RWPE1 (cell line): Measurements from ENCODE around the gene EPS8L3.
A peak's percentile ranks its signal among the peaks of the same experiment; 100 is the strongest.
"Not testable (repeated sequence)": the region's sequence is repeated elsewhere in the genome, so short reads cannot be mapped to it uniquely, and the experiment has no call there.

ENCODE experiments used
- CTCF ChIA-PET: fragments of 350-600 bp; sonication (Branson Sonifier 250); formaldehyde crosslinking; extraction: SDS; loops from one replicate; lab custom pipeline; 2021; lab: Yijun Ruan, JAX
- POLR2A ChIA-PET: fragments of 400-600 bp; formaldehyde crosslinking; extraction: SDS; loops from one replicate; lab custom pipeline; 2020; ENCODE audit warnings: antibody characterized with exemption; ENCODE audit not compliant: low non-redundant PET; lab: Yijun Ruan, JAX
- DNase-seq: peaks from one replicate; pipeline ENCODE4 v3.0.0; 2012; ENCODE audit warnings: low spot score
- H3K27ac ChIP-seq: fragments of 450-650 bp; 2 replicates; pipeline ENCODE4 v1.5.1; 2017
- TF ChIP-seq, protein P1 (sequence below): fragments of 450-650 bp; conservative IDR thresholded peaks from 2 replicates; pipeline ENCODE4 v1.5.1; 2017; ENCODE audit warnings: low read depth, mild to moderate bottlenecking

The EPS8L3 gene

DNA sequence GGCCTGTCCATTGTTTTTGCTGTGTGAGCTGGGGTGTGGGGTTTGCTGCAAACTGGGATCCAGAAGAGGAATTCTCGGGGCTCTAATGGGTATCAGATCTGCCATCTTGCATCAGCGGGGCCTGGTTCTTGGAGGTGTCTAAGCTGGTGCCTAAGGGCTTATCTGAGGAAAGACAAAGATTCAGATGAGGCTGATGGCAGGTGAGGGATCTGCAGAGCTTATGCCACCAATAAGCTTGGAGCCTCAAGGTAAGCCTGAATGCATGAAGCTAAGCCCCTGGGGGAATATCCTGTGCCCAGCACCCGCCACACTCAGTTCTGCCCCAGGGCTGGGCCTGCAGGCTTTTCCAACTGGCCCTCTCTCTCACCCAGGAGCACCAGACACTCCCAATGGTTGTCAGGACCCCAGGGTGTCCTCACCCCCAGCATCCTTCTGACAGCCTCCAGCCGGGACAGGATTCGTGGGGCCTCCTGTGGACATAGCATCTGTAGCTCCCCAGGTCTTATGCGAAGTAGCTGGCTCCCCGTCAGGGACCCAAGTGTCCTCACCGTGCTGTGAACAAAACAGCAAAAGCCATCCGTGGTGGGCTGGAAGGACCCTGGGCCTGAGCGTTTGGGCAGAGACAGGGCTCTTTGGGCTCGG lies 13.4 kb downstream of the EPS8L3 start:
- TF ChIP-seq, protein P1, sequence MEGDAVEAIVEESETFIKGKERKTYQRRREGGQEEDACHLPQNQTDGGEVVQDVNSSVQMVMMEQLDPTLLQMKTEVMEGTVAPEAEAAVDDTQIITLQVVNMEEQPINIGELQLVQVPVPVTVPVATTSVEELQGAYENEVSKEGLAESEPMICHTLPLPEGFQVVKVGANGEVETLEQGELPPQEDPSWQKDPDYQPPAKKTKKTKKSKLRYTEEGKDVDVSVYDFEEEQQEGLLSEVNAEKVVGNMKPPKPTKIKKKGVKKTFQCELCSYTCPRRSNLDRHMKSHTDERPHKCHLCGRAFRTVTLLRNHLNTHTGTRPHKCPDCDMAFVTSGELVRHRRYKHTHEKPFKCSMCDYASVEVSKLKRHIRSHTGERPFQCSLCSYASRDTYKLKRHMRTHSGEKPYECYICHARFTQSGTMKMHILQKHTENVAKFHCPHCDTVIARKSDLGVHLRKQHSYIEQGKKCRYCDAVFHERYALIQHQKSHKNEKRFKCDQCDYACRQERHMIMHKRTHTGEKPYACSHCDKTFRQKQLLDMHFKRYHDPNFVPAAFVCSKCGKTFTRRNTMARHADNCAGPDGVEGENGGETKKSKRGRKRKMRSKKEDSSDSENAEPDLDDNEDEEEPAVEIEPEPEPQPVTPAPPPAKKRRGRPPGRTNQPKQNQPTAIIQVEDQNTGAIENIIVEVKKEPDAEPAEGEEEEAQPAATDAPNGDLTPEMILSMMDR: no peak
- ChIA-PET POLR2A (no interaction called here), CTCF (interaction anchor here (0.7 to 2.0 kb wide), 2 partner anchors 27 to 110 kb away, joined by 4 to 10 read pairs; no protein-coding TSS in a partner anchor)
- DNase-seq: no peak
- H3K27ac ChIP-seq: no peak overlapping the region

DNA sequence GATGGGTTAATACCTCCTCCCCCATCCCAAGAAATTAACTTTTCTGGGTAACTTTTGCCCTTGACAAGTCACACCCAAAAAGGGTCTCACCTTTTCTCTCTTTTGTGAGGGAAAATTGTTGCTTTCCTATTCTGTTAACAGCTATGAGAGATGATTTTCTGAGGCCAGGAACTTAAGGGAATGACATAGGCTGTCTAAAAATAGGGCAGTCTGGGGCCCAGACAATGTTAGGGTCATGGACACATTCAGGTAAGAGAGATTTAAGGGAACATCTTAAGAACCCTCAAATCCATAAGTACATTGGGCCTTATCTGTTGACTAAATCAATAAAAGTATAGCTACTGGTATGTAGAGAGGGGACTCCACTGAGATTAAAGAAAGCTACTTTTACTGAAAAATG lies 14.5 kb downstream of the EPS8L3 start:
- H3K27ac ChIP-seq: no peak overlapping the region
- TF ChIP-seq, protein P1: no peak
- no peak for DNase-seq
- CTCF ChIA-PET: interaction anchor here (2.0 kb wide), 1 partner anchor 109 kb away, joined by 10 read pairs; no protein-coding TSS in a partner anchor
- POLR2A ChIA-PET: no interaction called here

DNA sequence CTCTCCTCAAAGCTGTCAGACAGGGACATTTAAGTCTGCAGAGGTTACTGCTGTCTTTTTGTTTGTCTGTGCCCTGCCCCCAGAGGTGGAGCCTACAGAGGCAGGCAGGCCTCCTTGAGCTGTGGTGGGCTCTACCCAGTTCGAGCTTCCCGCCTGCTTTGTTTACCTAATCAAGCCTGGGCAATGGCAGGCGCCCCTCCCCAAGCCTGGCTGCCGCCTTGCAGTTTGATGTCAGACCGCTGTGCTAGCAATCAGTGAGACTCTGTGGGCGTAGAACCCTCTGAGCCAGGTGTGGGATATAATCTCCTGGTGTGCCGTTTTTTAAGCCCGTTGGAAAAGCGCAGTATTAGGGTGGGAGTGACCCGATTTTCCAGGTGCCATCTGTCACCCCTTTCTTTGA lies 15.4 kb downstream of the EPS8L3 start:
- DNase-seq, H3K27ac ChIP-seq, POLR2A ChIA-PET: not testable (repeated sequence)
- CTCF ChIA-PET: interaction anchor here (0.6 kb wide), 1 partner anchor 1465 kb away, joined by 4 read pairs; no protein-coding TSS in a partner anchor

DNA sequence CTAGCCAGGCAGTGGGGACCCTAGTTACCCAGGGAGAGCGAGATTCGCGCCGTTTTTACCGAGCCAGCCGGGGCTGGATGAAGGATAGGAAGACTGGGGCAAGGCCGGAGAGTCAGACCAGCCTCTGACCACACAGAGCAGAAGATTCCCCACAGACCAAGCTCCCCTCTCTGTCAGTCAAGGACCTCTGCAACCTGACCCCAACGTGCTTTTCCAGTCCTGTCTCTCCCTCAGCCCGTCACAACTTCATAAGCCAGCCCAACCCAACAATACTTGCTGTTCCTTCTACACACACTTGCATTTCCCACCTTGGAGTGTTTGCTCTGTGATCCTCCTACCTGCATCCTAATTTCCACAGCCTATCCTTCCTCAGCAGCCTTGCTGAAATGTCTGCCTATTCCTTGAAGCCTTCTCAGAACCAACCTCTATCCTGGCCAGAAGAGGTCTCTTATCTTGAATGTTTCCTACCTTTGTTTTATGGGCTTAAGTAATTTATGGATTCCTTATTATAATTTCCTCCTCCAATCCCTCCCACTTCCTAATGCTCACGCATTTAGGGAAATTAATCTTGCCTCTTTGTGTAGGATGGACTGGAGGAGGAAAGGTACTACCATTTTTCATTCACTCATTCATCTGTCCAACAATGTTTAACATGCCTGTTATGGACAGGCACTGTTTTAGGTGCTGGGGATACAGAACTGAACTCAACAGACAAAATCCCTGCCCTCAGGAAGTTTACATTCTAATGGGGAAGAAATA lies 22.9 kb downstream of the EPS8L3 start, which contains the start of gene GSTM3:
Gene GSTM3 (minus strand): TSS at position 424 of the 759 bp plus-strand sequence. CDS start 751 bp downstream, outside the sequence.
- POLR2A ChIA-PET: no interaction called here
- H3K27ac ChIP-seq: peak within 1 kb of the TSS; percentile 38; the same call in 1 of the 2 replicates
- TF ChIP-seq, protein P1: no peak
- no peak for DNase-seq
- CTCF ChIA-PET: no interaction called here

DNA sequence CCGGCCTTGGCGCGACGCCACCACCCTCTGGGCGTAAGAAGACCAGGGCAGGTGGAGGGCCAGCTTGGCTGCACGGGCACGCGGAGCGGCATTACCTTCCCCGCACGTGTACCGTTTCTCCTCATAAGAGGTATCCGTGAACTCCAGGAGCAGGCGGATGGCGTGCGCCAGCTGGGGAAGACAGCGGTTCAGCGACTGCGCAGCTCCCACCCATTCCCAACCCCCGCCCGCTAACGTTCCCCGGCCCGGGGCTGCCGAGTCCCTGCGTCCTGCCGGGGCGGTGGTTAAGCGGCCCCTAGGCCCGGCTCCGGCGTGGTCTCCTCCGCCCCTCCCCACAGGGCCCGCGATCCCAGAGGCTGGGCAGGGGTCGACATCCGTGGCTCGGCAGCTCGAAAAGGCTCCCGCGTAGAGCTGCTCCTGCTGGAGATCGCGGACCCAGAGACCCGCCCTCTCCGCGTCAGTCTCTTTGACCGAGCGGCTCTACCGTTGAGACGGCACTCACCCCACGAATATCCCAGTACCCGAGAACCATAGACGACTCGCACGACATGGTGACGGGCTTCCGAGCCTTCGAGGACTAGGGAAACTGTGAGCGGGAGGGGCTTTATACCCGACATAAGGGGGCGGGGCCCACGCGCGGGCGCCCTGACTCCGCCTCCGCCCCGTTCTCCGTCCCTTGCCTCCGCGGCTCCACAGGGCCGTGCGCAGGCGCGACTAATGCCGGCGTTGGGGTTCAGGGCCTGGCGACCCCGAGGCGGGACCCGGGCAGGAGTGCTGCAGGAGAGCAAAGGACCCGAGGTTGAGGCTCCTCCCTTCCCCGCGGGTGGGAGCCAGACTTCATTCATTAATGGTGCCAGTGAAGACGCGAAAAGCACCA lies 23.7 kb downstream of the EPS8L3 start:
- TF ChIP-seq, protein P1: no peak
- ChIA-PET POLR2A (no interaction called here), CTCF (interaction anchor here (0.5 to 0.9 kb wide), 2 partner anchors 69 to 381 kb away, joined by 3 read pairs; no protein-coding TSS in a partner anchor)
- peak; percentile 66 for DNase-seq
- peak overlapping the region; percentile 38; the same call in 1 of the 2 replicates for H3K27ac ChIP-seq

DNA sequence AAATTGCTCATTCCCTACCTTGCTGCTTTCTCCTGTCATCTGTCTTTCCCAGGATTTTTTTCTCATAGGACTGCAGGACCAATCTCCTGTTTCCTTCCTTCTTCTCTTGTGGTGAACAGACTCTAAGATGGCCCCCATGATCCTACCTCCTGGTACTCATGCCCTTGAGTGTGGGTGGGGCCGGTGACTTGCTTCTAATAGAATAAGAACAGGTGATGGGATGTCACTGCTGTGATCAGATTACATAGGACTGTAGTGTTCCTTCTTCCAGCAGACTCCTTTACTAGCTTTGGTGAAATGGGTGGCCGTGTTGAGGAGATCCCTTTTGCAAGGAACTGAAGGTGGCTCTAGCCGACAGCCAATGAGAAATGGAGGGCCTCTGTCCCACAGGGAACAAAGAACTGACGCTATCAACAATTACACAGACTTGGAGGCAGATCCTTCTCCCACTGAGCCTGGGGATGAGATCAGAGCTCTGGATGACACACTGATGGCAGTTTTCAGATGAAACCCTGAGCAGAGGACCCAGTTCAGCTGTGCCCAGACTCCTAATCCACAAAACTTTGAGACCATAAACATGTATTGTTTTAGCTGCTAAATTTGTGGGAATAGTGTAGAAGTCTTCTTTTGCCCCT lies 30.4 kb downstream of the EPS8L3 start:
- H3K27ac ChIP-seq: no peak overlapping the region
- DNase-seq: no peak
- TF ChIP-seq, protein P1: no peak
- ChIA-PET POLR2A (no interaction called here), CTCF (interaction anchor here (1.0 kb wide), 1 partner anchor 252 kb away, joined by 3 read pairs; the partner anchor contains the start of gene AHCYL1)
